HUES48 (cell line): ENCODE data around the gene MEGF6.
"Not testable (repeated sequence)": the region's sequence is repeated elsewhere in the genome, so short reads cannot be mapped to it uniquely, and the experiment has no call there.

Experiments
- H3K27ac ChIP-seq: one replicate; pipeline ENCODE4 v1.7.0; 2013; ENCODE audit warnings: low read depth, low read length, inconsistent platforms
- H3K27me3 ChIP-seq: 2 replicates; pipeline ENCODE4 v1.6.1; 2013; ENCODE audit warnings: mild to moderate bottlenecking, low read length; ENCODE audit not compliant: control insufficient read depth, insufficient read depth
- H3K36me3 ChIP-seq: 2 replicates; pipeline ENCODE4 v1.6.1; 2013; ENCODE audit warnings: low read length; ENCODE audit not compliant: control insufficient read depth, insufficient read depth
- H3K4me1 ChIP-seq: 2 replicates; pipeline ENCODE4 v1.6.1; 2013; ENCODE audit warnings: mild to moderate bottlenecking, low read length; ENCODE audit not compliant: control insufficient read depth, insufficient read depth
- H3K4me3 ChIP-seq: 2 replicates; pipeline ENCODE4 v1.5.1; 2013; ENCODE audit warnings: mild to moderate bottlenecking, low read depth, low read length
- H3K9ac ChIP-seq: 2 replicates; pipeline ENCODE4 v1.6.1; 2013; ENCODE audit warnings: mild to moderate bottlenecking, low read depth, low read length, moderate library complexity
- H3K9me3 ChIP-seq: 2 replicates; pipeline ENCODE4 v1.6.1; 2013; ENCODE audit warnings: low read length; ENCODE audit not compliant: control insufficient read depth, insufficient read depth

Gene MEGF6

GRCh38 chr1:3586986-3587759 lies 24.1 kb downstream of the MEGF6 start:
- Histone ChIP-seq H3K27me3 (no peaks in the 10 kb centered on the region), H3K9me3 (peaks cover 7% of the 10 kb centered on the region; the same call in 1 of the 2 replicates), H3K9ac (no peak overlapping the region), H3K4me1 (no peaks in the 10 kb centered on the region), H3K36me3 (no peaks in the 10 kb centered on the region), H3K27ac (no peak overlapping the region), H3K4me3 (no peak overlapping the region)

- Histone ChIP-seq H3K4me3 (no peak overlapping the region), H3K27me3 (no peaks in the 10 kb centered on the region), H3K4me1 (no peaks in the 10 kb centered on the region), H3K36me3 (no peaks in the 10 kb centered on the region), H3K9me3 (peaks cover 7% of the 10 kb centered on the region; the same call in 1 of the 2 replicates), H3K27ac (no peak overlapping the region), H3K9ac (no peak overlapping the region)
Measured at GRCh38 chr1:3585940-3586568, 25.3 kb downstream of the MEGF6 start.

GRCh38 chr1:3585353-3585868 lies 25.9 kb downstream of the MEGF6 start:
- not testable (repeated sequence) for H3K27me3 ChIP-seq, H3K4me3 ChIP-seq, H3K36me3 ChIP-seq, H3K4me1 ChIP-seq, H3K9me3 ChIP-seq, H3K9ac ChIP-seq, H3K27ac ChIP-seq

GRCh38 chr1:3584915-3585314 lies 26.4 kb downstream of the MEGF6 start:
- Histone ChIP-seq H3K27ac (no peak overlapping the region), H3K4me3 (no peak overlapping the region), H3K9ac (no peak overlapping the region), H3K36me3 (no peaks in the 10 kb centered on the region), H3K4me1 (no peaks in the 10 kb centered on the region), H3K27me3 (no peaks in the 10 kb centered on the region), H3K9me3 (peaks cover 7% of the 10 kb centered on the region; the same call in 1 of the 2 replicates)

- H3K4me3 ChIP-seq, H3K9me3 ChIP-seq, H3K27me3 ChIP-seq, H3K36me3 ChIP-seq, H3K4me1 ChIP-seq, H3K27ac ChIP-seq, H3K9ac ChIP-seq: not testable (repeated sequence)
Measured at GRCh38 chr1:3583751-3584150, 27.6 kb downstream of the MEGF6 start.

- Histone ChIP-seq H3K27me3 (no peaks in the 10 kb centered on the region), H3K36me3 (no peaks in the 10 kb centered on the region), H3K9ac (no peak overlapping the region), H3K4me3 (no peak overlapping the region), H3K27ac (no peak overlapping the region), H3K4me1 (no peaks in the 10 kb centered on the region), H3K9me3 (peaks cover 7% of the 10 kb centered on the region; the same call in 1 of the 2 replicates)
Measured at GRCh38 chr1:3581296-3582036, 29.8 kb downstream of the MEGF6 start.

GRCh38 chr1:3580231-3580630 lies 31.1 kb downstream of the MEGF6 start:
- H3K36me3 ChIP-seq = no peaks in the 10 kb centered on the region
- H3K27ac ChIP-seq = no peak overlapping the region
- H3K27me3 ChIP-seq = no peaks in the 10 kb centered on the region
- H3K9ac ChIP-seq = no peak overlapping the region
- no peak overlapping the region for H3K4me3 ChIP-seq
- H3K4me1 ChIP-seq = no peaks in the 10 kb centered on the region
- no peaks in the 10 kb centered on the region for H3K9me3 ChIP-seq

GRCh38 chr1:3579626-3580025 lies 31.7 kb downstream of the MEGF6 start:
- no peak overlapping the region for H3K4me3 ChIP-seq
- H3K27me3 ChIP-seq = no peaks in the 10 kb centered on the region
- no peaks in the 10 kb centered on the region for H3K36me3 ChIP-seq
- no peak overlapping the region for H3K27ac ChIP-seq
- no peaks in the 10 kb centered on the region for H3K9me3 ChIP-seq
- no peak overlapping the region for H3K9ac ChIP-seq
- no peaks in the 10 kb centered on the region for H3K4me1 ChIP-seq

- no peaks in the 10 kb centered on the region for H3K27me3 ChIP-seq
- no peak overlapping the region for H3K4me3 ChIP-seq
Measured at GRCh38 chr1:3578906-3579305, 32.4 kb downstream of the MEGF6 start.

GRCh38 chr1:3578433-3578805 lies 32.9 kb downstream of the MEGF6 start:
- Histone ChIP-seq H3K27me3 (no peaks in the 10 kb centered on the region), H3K27ac (no peak overlapping the region), H3K36me3 (no peaks in the 10 kb centered on the region), H3K9ac (no peak overlapping the region), H3K4me3 (no peak overlapping the region), H3K9me3 (no peaks in the 10 kb centered on the region), H3K4me1 (no peaks in the 10 kb centered on the region)

More at GRCh38 chr1:3578906-3579305, 32.4 kb downstream of the MEGF6 start:
- H3K4me1 ChIP-seq = no peaks in the 10 kb centered on the region
- no peaks in the 10 kb centered on the region for H3K36me3 ChIP-seq
- no peak overlapping the region for H3K9ac ChIP-seq
- H3K27ac ChIP-seq = no peak overlapping the region
- no peaks in the 10 kb centered on the region for H3K9me3 ChIP-seq
